Cardiac muscle cell (in vitro differentiated cells and primary cell): Measurements from ENCODE around the gene FCHSD2. TPM values are rescaled to one million over a fixed set of nuclear protein-coding genes. Genes with fewer than 3 reads are reported as not detected.
A peak's percentile ranks its signal among the peaks of the same experiment; 100 is the strongest.
"Not testable (repeated sequence)": the region's sequence is repeated elsewhere in the genome, so short reads cannot be mapped to it uniquely, and the experiment has no call there.

Source experiments
- DNase-seq, 2 donors: peaks; one replicate each; pipeline versions ENCODE4 v3.0.0 to v3.0.0-alpha.2; 2010 to 2017; ENCODE audit warnings: low read depth in 1 of 2, low spot score in 1 of 2
- H3K27ac ChIP-seq: fragments of 200-600 bp; sonication (generic); 2 replicates; pipeline ENCODE4 v1.5.1; 2016
- H3K27me3 ChIP-seq: fragments of 200-600 bp; sonication (generic); 2 replicates; pipeline ENCODE4 v1.6.0; 2016; ENCODE audit warnings: control low read depth
- H3K36me3 ChIP-seq: fragments of 200-600 bp; sonication (generic); 2 replicates; pipeline ENCODE4 v1.5.1; 2016; ENCODE audit warnings: control low read depth
- H3K4me1 ChIP-seq: fragments of 200-600 bp; sonication (generic); 2 replicates; pipeline ENCODE4 v1.8.1; 2017; ENCODE audit warnings: low read depth, mild to moderate bottlenecking, mixed run types
- H3K4me3 ChIP-seq: fragments of 200-600 bp; sonication (generic); 2 replicates; pipeline ENCODE4 v1.5.1; 2016; ENCODE audit warnings: mild to moderate bottlenecking
- H3K9me3 ChIP-seq: fragments of 200-600 bp; sonication (generic); 2 replicates; pipeline ENCODE4 v1.5.1; 2017; ENCODE audit warnings: low read depth, mild to moderate bottlenecking, control low read depth
- polyA plus RNA-seq: library from polyadenylated mRNA; unstranded; fragments of >200 nt; fragmentation: Nextera tagmentation; extraction: Ambion mirVana; gene quantifications from 2 replicates; pipeline ENCODE4 v1.2.1, GENCODE V29; 2016
- total RNA-seq: library from RNA; depleted of rRNA; stranded (reverse); fragments of >200 nt; gene quantifications from 2 replicates; pipeline ENCODE4 v1.2.3, GENCODE V29; 2016
- TF ChIP-seq, protein P1 (sequence below): IDR thresholded peaks from 2 replicates; pipeline ENCODE4 v1.5.1; 2012; ENCODE audit warnings: low read depth, mild to moderate bottlenecking, low read length

FCHSD2 gene
- total and polyA plus RNA-seq, 2 experiments from 2014 or later = 12.3 to 16.9 TPM

DNA sequence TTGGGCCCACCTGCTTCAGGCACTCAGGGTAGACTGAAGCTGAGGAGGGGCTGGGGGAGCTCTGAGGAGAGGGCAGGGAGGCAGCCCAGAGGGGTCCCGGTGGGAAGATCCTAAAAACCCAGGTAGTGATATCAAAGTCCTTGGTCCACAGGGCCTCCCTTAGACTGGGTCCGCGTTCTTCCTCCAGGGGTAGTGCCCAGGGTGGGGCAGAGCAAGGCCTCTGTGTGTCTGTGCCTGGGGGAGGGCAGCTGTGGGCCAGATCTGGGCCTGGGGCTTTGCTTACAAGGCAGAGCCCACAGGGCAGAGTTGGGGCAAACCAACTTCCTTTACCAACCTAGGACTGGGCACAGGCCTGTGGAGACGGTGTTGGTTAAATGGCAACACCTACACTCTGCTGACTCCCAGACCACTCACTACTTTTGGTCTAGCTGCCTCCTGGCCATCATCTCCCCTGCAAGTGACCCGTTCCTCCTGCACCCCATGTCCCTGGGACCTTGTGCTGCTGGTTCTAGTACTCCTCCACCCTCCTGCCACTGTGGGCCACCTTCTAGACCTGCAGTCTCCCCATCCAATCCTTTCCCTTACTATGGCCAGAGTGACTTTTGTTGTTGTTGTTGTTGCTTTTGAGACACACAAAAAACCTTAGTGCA, 312.1 kb downstream of the FCHSD2 start:
- Histone ChIP-seq H3K27me3 (no peaks in the 10 kb centered on the region), H3K27ac (no peak overlapping the region), H3K9me3 (no peaks in the 10 kb centered on the region), H3K4me1 (peaks cover 22% of the 10 kb centered on the region), H3K36me3 (no peaks in the 10 kb centered on the region), H3K4me3 (no peak overlapping the region)
- TF ChIP-seq, protein P1, sequence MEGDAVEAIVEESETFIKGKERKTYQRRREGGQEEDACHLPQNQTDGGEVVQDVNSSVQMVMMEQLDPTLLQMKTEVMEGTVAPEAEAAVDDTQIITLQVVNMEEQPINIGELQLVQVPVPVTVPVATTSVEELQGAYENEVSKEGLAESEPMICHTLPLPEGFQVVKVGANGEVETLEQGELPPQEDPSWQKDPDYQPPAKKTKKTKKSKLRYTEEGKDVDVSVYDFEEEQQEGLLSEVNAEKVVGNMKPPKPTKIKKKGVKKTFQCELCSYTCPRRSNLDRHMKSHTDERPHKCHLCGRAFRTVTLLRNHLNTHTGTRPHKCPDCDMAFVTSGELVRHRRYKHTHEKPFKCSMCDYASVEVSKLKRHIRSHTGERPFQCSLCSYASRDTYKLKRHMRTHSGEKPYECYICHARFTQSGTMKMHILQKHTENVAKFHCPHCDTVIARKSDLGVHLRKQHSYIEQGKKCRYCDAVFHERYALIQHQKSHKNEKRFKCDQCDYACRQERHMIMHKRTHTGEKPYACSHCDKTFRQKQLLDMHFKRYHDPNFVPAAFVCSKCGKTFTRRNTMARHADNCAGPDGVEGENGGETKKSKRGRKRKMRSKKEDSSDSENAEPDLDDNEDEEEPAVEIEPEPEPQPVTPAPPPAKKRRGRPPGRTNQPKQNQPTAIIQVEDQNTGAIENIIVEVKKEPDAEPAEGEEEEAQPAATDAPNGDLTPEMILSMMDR = no peak
- DNase-seq = no peak

DNA sequence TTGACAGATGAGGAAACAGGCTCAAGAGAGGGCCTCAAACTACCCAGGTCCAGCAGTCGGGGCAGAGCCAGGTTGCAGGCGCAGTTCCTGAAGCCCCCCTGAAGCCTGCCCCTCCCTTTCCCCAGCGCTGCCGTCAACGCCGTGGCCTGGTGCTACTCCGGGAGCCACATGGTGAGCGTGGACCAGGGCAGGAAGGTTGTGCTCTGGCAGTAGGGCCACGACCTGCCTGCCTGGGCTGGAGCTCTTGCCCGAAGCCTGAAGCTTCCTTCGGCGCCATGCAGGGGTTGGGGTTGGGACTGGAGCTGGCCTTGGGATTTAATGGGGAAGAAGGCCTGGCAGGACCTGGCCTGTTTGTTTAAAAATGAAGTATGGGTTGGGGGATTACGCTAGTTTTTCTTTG, 312.9 kb downstream of the FCHSD2 start:
- TF ChIP-seq, protein P1 = no peak
- H3K4me1 ChIP-seq = peaks cover 16% of the 10 kb centered on the region
- no peaks in the 10 kb centered on the region for H3K36me3 ChIP-seq
- no peak overlapping the region for H3K27ac ChIP-seq
- H3K27me3 ChIP-seq = no peaks in the 10 kb centered on the region
- no peak overlapping the region for H3K4me3 ChIP-seq
- DNase-seq = no peak
- no peaks in the 10 kb centered on the region for H3K9me3 ChIP-seq

DNA sequence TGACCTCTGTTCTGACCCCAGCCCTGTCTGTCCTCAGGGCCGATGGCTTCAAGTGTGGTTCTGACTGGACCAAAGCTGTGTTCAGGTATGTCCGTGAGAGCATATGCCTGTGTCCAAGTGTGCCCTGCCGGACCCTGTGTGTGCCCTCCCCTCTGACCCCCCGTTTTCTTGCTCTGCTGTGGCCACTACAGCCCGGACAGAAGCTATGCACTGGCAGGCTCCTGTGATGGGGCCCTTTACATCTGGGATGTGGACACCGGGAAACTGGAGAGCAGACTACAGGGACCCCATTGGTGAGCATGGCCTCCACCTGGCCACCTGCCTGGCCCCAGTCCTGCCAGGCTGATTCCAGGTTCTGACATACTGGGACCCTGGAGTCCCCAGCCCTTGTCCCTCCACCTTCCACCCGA, 313.4 kb downstream of the FCHSD2 start:
- Histone ChIP-seq H3K4me3 (no peak overlapping the region), H3K9me3 (no peaks in the 10 kb centered on the region), H3K4me1 (peaks cover 15% of the 10 kb centered on the region), H3K27me3 (no peaks in the 10 kb centered on the region), H3K27ac (no peak overlapping the region), H3K36me3 (no peaks in the 10 kb centered on the region)
- no peak for DNase-seq
- TF ChIP-seq, protein P1 = no peak

DNA sequence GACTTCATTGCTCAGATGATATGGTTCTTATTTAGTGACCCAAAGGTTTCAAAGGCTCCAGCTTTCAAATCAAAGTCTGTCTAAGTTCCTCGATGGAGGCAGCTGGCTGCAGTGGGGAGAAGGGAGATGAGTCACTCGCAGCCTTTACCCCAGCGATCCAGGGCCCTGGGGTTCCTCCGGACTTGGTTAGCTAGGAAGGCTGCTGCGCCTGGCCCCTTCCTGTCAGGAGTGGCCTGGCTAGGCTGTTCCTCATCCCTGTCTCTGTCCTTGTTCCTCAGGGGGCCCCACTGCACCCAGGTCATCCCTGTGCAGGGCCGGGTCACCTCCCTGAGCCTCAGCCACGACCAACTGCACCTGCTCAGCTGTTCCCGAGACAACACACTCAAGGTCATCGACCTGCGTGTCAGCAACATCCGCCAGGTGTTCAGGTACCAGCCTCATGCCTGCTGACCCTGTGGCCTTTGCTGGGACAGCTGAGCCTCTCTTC, 314.0 kb downstream of the FCHSD2 start:
- Histone ChIP-seq H3K36me3 (no peaks in the 10 kb centered on the region), H3K27me3 (no peaks in the 10 kb centered on the region), H3K4me1 (peaks cover 15% of the 10 kb centered on the region), H3K27ac (no peak overlapping the region), H3K4me3 (no peak overlapping the region), H3K9me3 (no peaks in the 10 kb centered on the region)
- peak in 1 of 2 donors; percentile 49 for DNase-seq
- TF ChIP-seq, protein P1 = no peak

DNA sequence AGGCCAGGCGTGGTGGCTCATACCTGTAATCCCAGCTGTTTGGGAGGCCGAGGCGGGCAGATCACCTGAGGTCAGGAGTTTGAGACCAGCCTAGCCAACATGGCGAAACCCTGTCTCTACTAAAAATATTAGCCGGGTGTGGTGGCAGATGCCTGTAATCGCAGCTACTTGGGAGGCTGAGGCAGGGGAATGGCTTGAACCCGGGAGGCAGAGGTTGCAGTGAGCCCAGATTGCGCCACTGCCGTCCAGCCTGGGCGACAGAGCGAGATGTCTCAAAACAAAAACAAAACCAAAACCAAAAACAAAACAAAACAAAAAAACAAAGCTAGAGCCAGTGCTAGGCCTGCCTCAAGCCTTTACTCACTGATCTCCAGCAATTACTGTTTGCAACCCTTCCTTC, 314.5 kb downstream of the FCHSD2 start:
- DNase-seq, H3K4me3 ChIP-seq, H3K36me3 ChIP-seq, H3K9me3 ChIP-seq, H3K27me3 ChIP-seq, H3K27ac ChIP-seq: not testable (repeated sequence)
- H3K4me1 ChIP-seq = peaks cover 11% of the 10 kb centered on the region

DNA sequence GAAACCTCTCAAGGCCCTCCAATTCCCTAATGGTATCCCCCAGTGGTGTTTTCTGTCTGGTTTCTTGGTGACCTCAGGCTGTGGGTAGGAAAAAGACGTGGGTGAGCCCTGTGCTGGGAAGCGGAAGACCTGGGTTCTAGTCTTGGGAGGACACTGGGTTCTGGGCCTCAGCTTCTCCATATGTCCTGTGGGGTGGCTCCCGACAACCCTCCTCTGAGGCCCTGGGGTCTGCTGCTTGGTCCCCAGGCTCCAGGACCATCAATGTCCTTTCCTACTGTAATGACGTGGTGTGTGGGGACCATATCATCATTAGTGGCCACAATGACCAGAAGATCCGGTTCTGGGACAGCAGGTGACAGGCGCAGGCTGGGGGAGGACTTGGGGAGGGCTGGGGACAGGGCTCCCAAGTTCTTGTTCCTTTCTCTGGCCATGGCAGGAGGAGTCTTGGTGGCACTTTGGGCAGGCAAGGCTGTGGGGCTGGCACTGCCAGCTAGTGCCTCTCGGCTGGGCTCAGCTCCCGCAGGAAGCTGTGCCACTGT, 315.1 kb downstream of the FCHSD2 start:
- no peaks in the 10 kb centered on the region for H3K27me3 ChIP-seq
- no peaks in the 10 kb centered on the region for H3K36me3 ChIP-seq
- H3K4me3 ChIP-seq = no peak overlapping the region
- peaks cover 5% of the 10 kb centered on the region for H3K4me1 ChIP-seq
- H3K27ac ChIP-seq = no peak overlapping the region
- TF ChIP-seq, protein P1 = no peak
- DNase-seq = no peak
- H3K9me3 ChIP-seq = no peaks in the 10 kb centered on the region
